H9 (cell line): ENCODE data around the gene ENPP1. TPM values are rescaled to one million over a fixed set of nuclear protein-coding genes. Genes with fewer than 3 reads are reported as not detected.
A peak's percentile ranks its signal among the peaks of the same experiment; 100 is the strongest.

Source experiments
- DNase-seq: peaks from one replicate; pipeline ENCODE4 v3.0.0-alpha.2; 2017
- H2AFZ ChIP-seq: one replicate; pipeline ENCODE4 v1.6.1; 2013; ENCODE audit warnings: mild to moderate bottlenecking, low read length, control low read depth, moderate library complexity
- H2AK5ac ChIP-seq: 2 replicates; pipeline ENCODE4 v1.6.1; 2013; ENCODE audit warnings: low read length, control low read depth, mixed read lengths; ENCODE audit not compliant: insufficient read length
- H2BK120ac ChIP-seq: one replicate; pipeline ENCODE4 v1.6.1; 2013; ENCODE audit warnings: low read depth, mild to moderate bottlenecking, low read length, control low read depth, inconsistent platforms; ENCODE audit not compliant: poor library complexity, severe bottlenecking
- H2BK12ac ChIP-seq: 2 replicates; pipeline ENCODE4 v1.6.1; 2013; ENCODE audit warnings: low read length, control low read depth, mixed read lengths, low read depth; ENCODE audit not compliant: insufficient read length
- H2BK15ac ChIP-seq: 2 replicates; pipeline ENCODE4 v1.6.1; 2013; ENCODE audit warnings: low read depth, low read length, control low read depth
- H2BK20ac ChIP-seq: one replicate; pipeline ENCODE4 v1.6.1; 2013; ENCODE audit warnings: low read depth, mild to moderate bottlenecking, low read length, control low read depth, inconsistent platforms; ENCODE audit not compliant: poor library complexity, severe bottlenecking
- H2BK5ac ChIP-seq: 2 replicates; pipeline ENCODE4 v1.6.1; 2013; ENCODE audit warnings: low read length, control low read depth, mixed read lengths; ENCODE audit not compliant: insufficient read length
- H3K14ac ChIP-seq: 2 replicates; pipeline ENCODE4 v1.6.1; 2013; ENCODE audit warnings: low read length, control low read depth; ENCODE audit not compliant: insufficient read depth
- H3K18ac ChIP-seq: 2 replicates; pipeline ENCODE4 v1.6.1; 2013; ENCODE audit warnings: low read depth, mild to moderate bottlenecking, mixed read lengths, low read length, control low read depth; ENCODE audit not compliant: insufficient read length
- H3K23ac ChIP-seq: 2 replicates; pipeline ENCODE4 v1.6.1; 2013; ENCODE audit warnings: low read length, control low read depth, mixed read lengths, low read depth; ENCODE audit not compliant: insufficient read length
- H3K23me2 ChIP-seq: 2 replicates; pipeline ENCODE4 v1.6.1; 2013; ENCODE audit warnings: low read depth, mild to moderate bottlenecking, mixed read lengths, low read length, control low read depth; ENCODE audit not compliant: insufficient read length, poor library complexity, severe bottlenecking
- H3K27ac ChIP-seq: 2 replicates; pipeline ENCODE4 v1.5.1; 2013; ENCODE audit warnings: low read length, control low read depth, mixed read lengths, low read depth; ENCODE audit not compliant: insufficient read length
- H3K27me3 ChIP-seq: 2 replicates; pipeline ENCODE4 v1.6.1; 2013; ENCODE audit warnings: low read length, control low read depth, inconsistent platforms; ENCODE audit not compliant: insufficient read depth
- H3K4ac ChIP-seq: 2 replicates; pipeline ENCODE4 v1.6.1; 2013; ENCODE audit warnings: low read depth, mild to moderate bottlenecking, control low read depth, inconsistent platforms, low read length, moderate library complexity
- H3K4me1 ChIP-seq: 2 replicates; pipeline ENCODE4 v1.6.1; 2013; ENCODE audit warnings: low read length, control low read depth, inconsistent platforms; ENCODE audit not compliant: insufficient read depth
- H3K4me2 ChIP-seq: 2 replicates; pipeline ENCODE4 v1.6.1; 2013; ENCODE audit warnings: low read length, control low read depth, mixed read lengths; ENCODE audit not compliant: insufficient read length, insufficient read depth
- H3K56ac ChIP-seq: 2 replicates; pipeline ENCODE4 v1.6.1; 2013; ENCODE audit warnings: low read depth, mild to moderate bottlenecking, mixed read lengths, low read length, control low read depth; ENCODE audit not compliant: insufficient read length
- H3K79me1 ChIP-seq: 2 replicates; pipeline ENCODE4 v1.6.1; 2013; ENCODE audit warnings: low read depth, mild to moderate bottlenecking, moderate library complexity, low read length, control low read depth, inconsistent platforms; ENCODE audit not compliant: insufficient read depth, poor library complexity, severe bottlenecking
- H3K79me2 ChIP-seq: 2 replicates; pipeline ENCODE4 v1.6.1; 2013; ENCODE audit warnings: low read length, control low read depth, inconsistent platforms; ENCODE audit not compliant: insufficient read depth
- H3K9ac ChIP-seq: 2 replicates; pipeline ENCODE4 v1.6.1; 2013; ENCODE audit warnings: low read length, control low read depth, mixed read lengths; ENCODE audit not compliant: insufficient read length; ENCODE audit errors: extremely low read depth
- H3K9me3 ChIP-seq: one replicate; pipeline ENCODE4 v1.6.1; 2013; ENCODE audit warnings: low read depth, low read length, inconsistent platforms; ENCODE audit not compliant: control insufficient read depth
- H3T11ph ChIP-seq: one replicate; pipeline ENCODE4 v1.6.1; 2013; ENCODE audit warnings: mild to moderate bottlenecking, low read length, control low read depth, inconsistent platforms
- H4K20me1 ChIP-seq: one replicate; pipeline ENCODE4 v1.6.1; 2013; ENCODE audit not compliant: control insufficient read depth, insufficient read length, insufficient read depth
- H4K5ac ChIP-seq: 2 replicates; pipeline ENCODE4 v1.6.1; 2013; ENCODE audit warnings: low read depth, mild to moderate bottlenecking, mixed read lengths, low read length, control low read depth; ENCODE audit not compliant: insufficient read length
- H4K8ac ChIP-seq: replicated peaks from 2 replicates; pipeline ENCODE4 v1.6.1; 2013; ENCODE audit warnings: low read length, control low read depth, mixed read lengths, low read depth; ENCODE audit not compliant: insufficient read length
- H4K91ac ChIP-seq: 2 replicates; pipeline ENCODE4 v1.6.1; 2013; ENCODE audit warnings: low read depth, mild to moderate bottlenecking, moderate library complexity, mixed read lengths, low read length, control low read depth; ENCODE audit not compliant: insufficient read length
- H3K27ac Mint-ChIP-seq, 3 experiments: 2 replicates in 2 of 3; 3 replicates in 1 of 3; pipeline ENCODE4 v1.8.0; 2020 to 2021; ENCODE audit warnings: mixed read lengths in 3 of 3, mild to moderate bottlenecking in 1 of 3, moderate library complexity in 1 of 3
- H3K27me3 Mint-ChIP-seq: 2 replicates; pipeline ENCODE4 v1.8.0; 2021; ENCODE audit warnings: low read depth, mild to moderate bottlenecking, moderate library complexity, mixed read lengths
- H3K36me3 Mint-ChIP-seq, 3 experiments: 2 replicates in 2 of 3; 3 replicates in 1 of 3; pipeline ENCODE4 v1.8.0; 2020 to 2021; ENCODE audit warnings: low read depth in 3 of 3, mixed read lengths in 3 of 3; ENCODE audit not compliant: insufficient read depth in 1 of 3
- H3K4me1 Mint-ChIP-seq, 2 experiments: 2 replicates each; pipeline ENCODE4 v1.8.0; 2020; ENCODE audit warnings: mixed read lengths in 2 of 2
- H3K4me3 Mint-ChIP-seq, 2 experiments: 2 replicates in 1 of 2; 3 replicates in 1 of 2; pipeline ENCODE4 v1.8.0; 2020 to 2021; ENCODE audit warnings: mild to moderate bottlenecking in 2 of 2, mixed read lengths in 2 of 2, moderate library complexity in 1 of 2
- H3K9me3 Mint-ChIP-seq, 2 experiments: 2 replicates in 1 of 2; 3 replicates in 1 of 2; pipeline ENCODE4 v1.8.0; 2020; ENCODE audit warnings: mild to moderate bottlenecking in 2 of 2, mixed read lengths in 2 of 2, moderate library complexity in 1 of 2
- WGBS: extraction: QIAGEN DNeasy Blood & Tissue Kit; methylation state at CpG from one replicate; pipeline ENCODE4 v1.1.7; 2013; ENCODE audit warnings: missing lambda C conversion rate, low lambda C conversion rate, mixed read lengths; ENCODE audit not compliant: insufficient read length; ENCODE audit errors: extremely low coverage; 5-methylcytosine and 5-hydroxymethylcytosine counted together
- total RNA-seq: library from RNA; stranded (reverse); gene quantifications from 2 replicates; pipeline ENCODE4 v1.2.1, GENCODE V29; 2021
- TF ChIP-seq, protein P1 (sequence below): fragments of 200-600 bp; sonication (generic); conservative IDR thresholded peaks from 3 replicates; pipeline ENCODE4 v1.8.0; 2021; ENCODE audit warnings: antibody characterized with exemption, mild to moderate bottlenecking

Gene ENPP1
- total RNA-seq, 1 experiment from 2014 or later: 22.5 TPM

DNA sequence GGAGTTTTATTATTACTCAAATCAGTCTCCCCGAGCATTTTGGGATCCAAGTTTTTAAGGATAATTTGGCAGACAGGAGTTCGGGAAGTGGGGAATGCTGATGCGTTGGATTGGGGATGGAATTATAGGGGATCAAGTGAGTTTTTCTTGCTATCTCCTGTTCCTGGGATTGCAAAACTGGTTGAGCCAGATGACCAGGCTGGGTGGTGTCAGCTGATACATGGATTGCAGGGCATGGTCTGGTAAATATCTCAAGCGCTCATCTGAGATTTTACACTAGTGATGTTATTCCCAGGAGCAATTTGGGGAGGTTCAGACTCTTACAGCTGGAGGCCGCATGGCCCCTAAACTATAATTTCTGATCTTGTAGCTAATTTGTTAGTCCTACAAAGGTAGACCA is 54.7 kb downstream of the ENPP1 start:
- H3K4me1 Mint-ChIP-seq: peaks cover 16 to 21% of the 10 kb centered on the region in 2 experiments
- Histone ChIP-seq H3K9me3 (no peaks in the 10 kb centered on the region), H3K4me2 (no peak overlapping the region)

More for the DNA sequence above, 54.7 kb downstream of the ENPP1 start:
- Histone ChIP-seq H4K8ac (no peak overlapping the region), H3K4ac (no peak overlapping the region), H3K14ac (no peak overlapping the region), H3K18ac (no peak overlapping the region), H3K4me1 (no peaks in the 10 kb centered on the region), H4K91ac (no peak overlapping the region), H3K79me1 (no peaks in the 10 kb centered on the region), H3K56ac (no peak overlapping the region), H2BK5ac (no peak overlapping the region), H2AFZ (no peak overlapping the region), H3K23me2 (no peaks in the 10 kb centered on the region), H4K20me1 (no peaks in the 10 kb centered on the region), H3K79me2 (no peaks in the 10 kb centered on the region), H3K27me3 (no peaks in the 10 kb centered on the region), H3K27ac (no peak overlapping the region), H2BK15ac (no peak overlapping the region), H3K9ac (no peak overlapping the region), H3K23ac (no peak overlapping the region), H2BK120ac (no peak overlapping the region), H2BK12ac (no peak overlapping the region), H2AK5ac (no peak overlapping the region), H3T11ph (no peak overlapping the region), H4K5ac (no peak overlapping the region), H2BK20ac (no peak overlapping the region)
- no CpG with 5 or more reads among the region's 5 CpGs for WGBS
- H3K27ac Mint-ChIP-seq: peak overlapping the region in 2 of 3 experiments; percentile 28 to 43; a peak in 1 of 7 replicates
- TF ChIP-seq, protein P1, sequence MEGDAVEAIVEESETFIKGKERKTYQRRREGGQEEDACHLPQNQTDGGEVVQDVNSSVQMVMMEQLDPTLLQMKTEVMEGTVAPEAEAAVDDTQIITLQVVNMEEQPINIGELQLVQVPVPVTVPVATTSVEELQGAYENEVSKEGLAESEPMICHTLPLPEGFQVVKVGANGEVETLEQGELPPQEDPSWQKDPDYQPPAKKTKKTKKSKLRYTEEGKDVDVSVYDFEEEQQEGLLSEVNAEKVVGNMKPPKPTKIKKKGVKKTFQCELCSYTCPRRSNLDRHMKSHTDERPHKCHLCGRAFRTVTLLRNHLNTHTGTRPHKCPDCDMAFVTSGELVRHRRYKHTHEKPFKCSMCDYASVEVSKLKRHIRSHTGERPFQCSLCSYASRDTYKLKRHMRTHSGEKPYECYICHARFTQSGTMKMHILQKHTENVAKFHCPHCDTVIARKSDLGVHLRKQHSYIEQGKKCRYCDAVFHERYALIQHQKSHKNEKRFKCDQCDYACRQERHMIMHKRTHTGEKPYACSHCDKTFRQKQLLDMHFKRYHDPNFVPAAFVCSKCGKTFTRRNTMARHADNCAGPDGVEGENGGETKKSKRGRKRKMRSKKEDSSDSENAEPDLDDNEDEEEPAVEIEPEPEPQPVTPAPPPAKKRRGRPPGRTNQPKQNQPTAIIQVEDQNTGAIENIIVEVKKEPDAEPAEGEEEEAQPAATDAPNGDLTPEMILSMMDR: no peak
- H3K27me3 Mint-ChIP-seq: no peaks in the 10 kb centered on the region
- no peak overlapping the region for H3K4me3 Mint-ChIP-seq
- H3K36me3 Mint-ChIP-seq: peaks cover 26 to 31% (median 29%) of the 10 kb centered on the region in 3 experiments
- no peak for DNase-seq
- H3K9me3 Mint-ChIP-seq: no peaks in the 10 kb centered on the region
